ENCODE measurements around the gene CWC27.

The CWC27 gene

DNA sequence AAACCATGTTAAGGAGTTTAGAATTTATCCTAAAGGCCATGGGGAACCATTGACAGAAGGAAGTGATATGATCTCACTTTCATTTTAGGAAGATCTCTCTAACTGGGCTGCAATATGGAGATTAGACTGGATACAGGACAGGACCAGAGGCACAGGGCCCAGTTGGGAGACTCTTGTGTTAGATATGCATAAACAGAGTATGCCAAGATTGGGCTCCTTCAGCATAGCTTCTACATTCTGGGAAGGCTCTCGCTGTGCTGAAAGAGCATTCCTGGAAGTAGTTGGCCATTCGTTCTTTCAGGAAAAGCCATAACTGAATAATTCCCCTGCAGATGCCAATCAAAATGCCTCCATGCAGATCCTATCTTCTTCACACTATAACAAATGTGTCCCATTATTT, 204.5 kb downstream of the CWC27 start:
- H3K9me3 ChIP-seq, result no peaks in the 10 kb centered on the region
- H3K4me1 ChIP-seq (ENCODE audit: control insufficient read depth in 1 of 2, insufficient read depth in 1 of 2, low read depth in 1 of 2, low read length in 1 of 2), result no peaks in the 10 kb centered on the region
- TF ChIP-seq, protein P1, sequence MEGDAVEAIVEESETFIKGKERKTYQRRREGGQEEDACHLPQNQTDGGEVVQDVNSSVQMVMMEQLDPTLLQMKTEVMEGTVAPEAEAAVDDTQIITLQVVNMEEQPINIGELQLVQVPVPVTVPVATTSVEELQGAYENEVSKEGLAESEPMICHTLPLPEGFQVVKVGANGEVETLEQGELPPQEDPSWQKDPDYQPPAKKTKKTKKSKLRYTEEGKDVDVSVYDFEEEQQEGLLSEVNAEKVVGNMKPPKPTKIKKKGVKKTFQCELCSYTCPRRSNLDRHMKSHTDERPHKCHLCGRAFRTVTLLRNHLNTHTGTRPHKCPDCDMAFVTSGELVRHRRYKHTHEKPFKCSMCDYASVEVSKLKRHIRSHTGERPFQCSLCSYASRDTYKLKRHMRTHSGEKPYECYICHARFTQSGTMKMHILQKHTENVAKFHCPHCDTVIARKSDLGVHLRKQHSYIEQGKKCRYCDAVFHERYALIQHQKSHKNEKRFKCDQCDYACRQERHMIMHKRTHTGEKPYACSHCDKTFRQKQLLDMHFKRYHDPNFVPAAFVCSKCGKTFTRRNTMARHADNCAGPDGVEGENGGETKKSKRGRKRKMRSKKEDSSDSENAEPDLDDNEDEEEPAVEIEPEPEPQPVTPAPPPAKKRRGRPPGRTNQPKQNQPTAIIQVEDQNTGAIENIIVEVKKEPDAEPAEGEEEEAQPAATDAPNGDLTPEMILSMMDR (IDR thresholded peaks at IDR 0.05), result no peak
- peaks cover 11% of the 10 kb centered on the region for H3K36me3 ChIP-seq
- no peaks in the 10 kb centered on the region for H3K27me3 ChIP-seq
- H3K4me3 ChIP-seq (ENCODE audit: low read depth in 1 of 2, low read length in 1 of 2), result no peak overlapping the region
- no peak overlapping the region for H3K27ac ChIP-seq

DNA sequence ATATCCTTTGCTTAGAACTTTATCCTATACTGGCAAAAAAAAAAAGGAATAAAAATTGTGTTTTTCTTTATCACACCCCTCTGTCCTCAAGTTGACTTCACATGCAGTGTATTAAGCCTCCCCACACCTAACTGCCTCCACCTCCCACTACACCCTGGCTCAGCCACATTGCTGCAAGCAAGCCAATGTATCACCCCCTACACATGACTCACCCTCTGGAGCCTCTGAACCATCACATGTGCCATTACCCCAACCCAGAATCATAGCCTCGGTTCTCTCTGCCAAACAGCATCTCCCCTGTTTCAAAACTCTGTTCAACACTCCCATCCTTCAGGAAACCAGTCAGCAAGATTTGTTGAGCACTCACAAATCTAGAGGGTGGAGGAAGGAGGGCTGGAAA, 209.0 kb downstream of the CWC27 start:
- no peaks in the 10 kb centered on the region for H3K9me3 ChIP-seq
- no peak overlapping the region for H3K4me3 ChIP-seq (ENCODE audit: low read depth in 1 of 2, low read length in 1 of 2)
- no peaks in the 10 kb centered on the region for H3K4me1 ChIP-seq (ENCODE audit: control insufficient read depth in 1 of 2, insufficient read depth in 1 of 2, low read depth in 1 of 2, low read length in 1 of 2)
- peaks cover 11% of the 10 kb centered on the region for H3K36me3 ChIP-seq
- no peaks in the 10 kb centered on the region for H3K27me3 ChIP-seq
- TF ChIP-seq, protein P1 (IDR thresholded peaks at IDR 0.05), result no peak
- no peak overlapping the region for H3K27ac ChIP-seq

DNA sequence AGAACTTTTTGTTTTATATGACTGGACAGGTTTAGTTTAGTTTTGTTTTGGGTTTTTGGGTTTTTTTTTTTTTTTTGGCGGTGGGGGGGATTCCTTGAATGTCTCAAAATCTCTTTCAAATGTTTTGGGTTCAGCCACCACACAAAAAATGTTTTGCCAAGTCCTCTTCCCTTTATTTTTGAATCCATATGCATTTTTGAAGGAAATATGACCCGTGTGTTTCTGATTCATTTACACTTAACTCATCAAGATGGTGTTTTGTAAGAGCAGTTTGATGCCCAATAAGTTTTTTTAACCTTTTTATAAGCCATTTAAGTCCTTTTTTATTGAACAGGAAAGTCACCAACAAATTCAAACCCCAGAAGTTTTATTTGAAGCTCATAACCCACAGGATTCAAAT, 209.8 kb downstream of the CWC27 start:
- Histone ChIP-seq H3K9me3 (no peaks in the 10 kb centered on the region), H3K36me3 (peaks cover 11% of the 10 kb centered on the region), H3K27me3 (no peaks in the 10 kb centered on the region), H3K4me3 (ENCODE audit: low read depth in 1 of 2, low read length in 1 of 2) (no peak overlapping the region), H3K4me1 (ENCODE audit: control insufficient read depth in 1 of 2, insufficient read depth in 1 of 2, low read depth in 1 of 2, low read length in 1 of 2) (no peaks in the 10 kb centered on the region), H3K27ac (no peak overlapping the region)
- TF ChIP-seq, protein P1 (IDR thresholded peaks at IDR 0.05), result no peak

DNA sequence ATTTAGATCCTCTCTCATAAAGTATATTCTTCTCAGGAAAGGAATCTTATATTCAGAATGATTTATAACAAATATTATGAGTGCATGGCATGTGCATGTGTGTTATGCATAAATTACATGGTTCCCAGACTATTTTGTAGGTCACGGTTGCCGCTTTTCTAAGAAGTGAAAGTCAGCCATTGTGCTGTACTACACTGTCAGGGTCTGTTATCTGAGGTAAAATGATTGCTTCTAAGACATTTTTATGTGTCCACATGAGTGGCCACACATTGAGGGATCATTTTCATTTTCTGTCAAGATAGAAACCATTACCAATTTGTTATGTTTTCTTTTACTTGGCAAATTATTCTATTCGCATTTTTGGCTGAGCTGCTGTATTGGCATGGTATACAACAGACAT, 210.8 kb downstream of the CWC27 start:
- TF ChIP-seq, protein P1 (IDR thresholded peaks at IDR 0.05), result no peak
- H3K27me3 ChIP-seq, result no peaks in the 10 kb centered on the region
- H3K36me3 ChIP-seq, result peaks cover 11% of the 10 kb centered on the region
- H3K9me3 ChIP-seq, result no peaks in the 10 kb centered on the region
- H3K4me1 ChIP-seq (ENCODE audit: control insufficient read depth in 1 of 2, insufficient read depth in 1 of 2, low read depth in 1 of 2, low read length in 1 of 2), result no peaks in the 10 kb centered on the region
- no peak overlapping the region for H3K4me3 ChIP-seq (ENCODE audit: low read depth in 1 of 2, low read length in 1 of 2)
- H3K27ac ChIP-seq, result no peak overlapping the region

DNA sequence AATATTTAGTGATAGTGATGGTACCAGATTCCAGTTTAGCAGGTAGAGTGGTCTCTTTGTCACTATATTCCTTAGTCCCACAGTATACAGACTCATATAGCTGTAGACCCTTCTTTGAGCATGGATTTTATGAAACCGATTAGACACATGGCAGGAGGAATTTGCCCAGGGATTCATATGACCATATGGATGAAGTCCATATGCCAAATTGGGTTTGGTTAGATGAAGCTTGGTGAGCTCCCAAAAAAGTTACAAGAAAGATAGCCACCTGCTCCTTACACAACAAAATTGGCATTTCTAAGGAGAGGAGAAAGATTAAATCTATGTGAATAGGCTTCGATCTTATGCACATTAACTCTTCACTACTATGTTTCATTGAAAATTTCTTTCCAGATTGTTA, 211.4 kb downstream of the CWC27 start:
- Histone ChIP-seq H3K4me1 (ENCODE audit: control insufficient read depth in 1 of 2, insufficient read depth in 1 of 2, low read depth in 1 of 2, low read length in 1 of 2) (no peaks in the 10 kb centered on the region), H3K27ac (no peak overlapping the region), H3K4me3 (ENCODE audit: low read depth in 1 of 2, low read length in 1 of 2) (no peak overlapping the region)

More for the DNA sequence above, 211.4 kb downstream of the CWC27 start:
- TF ChIP-seq, protein P1 (IDR thresholded peaks at IDR 0.05), result no peak
- H3K27me3 ChIP-seq, result no peaks in the 10 kb centered on the region
- H3K36me3 ChIP-seq, result peaks cover 11% of the 10 kb centered on the region
- no peaks in the 10 kb centered on the region for H3K9me3 ChIP-seq
